NCI-H2029 (cell line): ENCODE data around the gene PSMD12.
"Not testable (repeated sequence)": the region's sequence is repeated elsewhere in the genome, so short reads cannot be mapped to it uniquely, and the experiment has no call there.

Experiments
- DNase-seq: peaks from one replicate; lab custom pipeline; 2025; lab: John Stamatoyannopoulos, UW

The PSMD12 gene

DNA sequence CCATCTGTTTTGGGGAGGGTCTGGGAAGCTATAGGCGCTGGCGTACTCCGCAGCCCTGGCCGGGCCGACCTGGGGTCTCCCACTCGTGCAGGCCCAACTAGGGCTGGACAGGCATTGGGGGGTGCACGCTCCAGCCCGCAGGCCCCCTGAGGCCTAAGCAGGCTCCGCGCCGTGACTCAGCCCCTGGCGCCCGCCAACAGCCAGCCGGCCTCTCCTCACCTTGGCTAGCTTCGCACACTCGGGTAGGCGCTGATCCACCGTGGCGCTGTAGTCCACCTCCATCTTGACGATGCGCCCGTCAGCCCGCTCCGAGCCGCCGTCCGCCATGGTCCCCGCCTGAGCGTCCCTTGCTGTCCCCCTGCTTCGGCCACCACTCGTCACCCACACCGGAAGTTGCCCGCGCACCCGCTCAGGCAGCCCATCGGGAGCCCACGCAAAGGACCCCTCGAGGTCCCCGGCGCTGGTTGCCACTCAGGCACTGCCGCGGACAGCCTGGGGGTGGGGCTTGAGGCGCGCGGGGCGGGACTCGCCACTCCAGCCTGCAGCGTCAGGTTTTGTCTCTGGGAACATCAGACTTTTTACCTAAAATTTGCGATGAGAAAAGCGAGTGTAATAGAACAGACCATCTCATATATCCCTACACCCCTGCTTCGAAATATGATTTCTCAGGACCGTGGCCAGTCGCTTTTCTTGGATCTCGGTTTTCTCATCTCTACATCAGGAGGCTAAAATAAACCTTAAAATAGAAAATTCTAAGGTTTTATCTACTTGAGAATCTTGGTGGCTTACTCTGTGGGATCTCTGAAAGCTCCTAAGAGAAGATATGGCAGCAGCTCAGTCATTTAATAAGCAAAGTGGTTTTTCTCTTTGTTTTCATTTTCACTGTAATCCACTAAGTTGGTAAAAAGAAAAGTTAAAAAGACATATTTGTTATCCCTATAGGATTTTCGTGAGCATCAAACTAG is at the start of gene PSMD12:
Gene PSMD12 (minus strand): TSS at position 385 of the 965 bp plus-strand sequence. CDS start 58 bp downstream, at position 327.
- DNase-seq = peak; percentile 69

DNA sequence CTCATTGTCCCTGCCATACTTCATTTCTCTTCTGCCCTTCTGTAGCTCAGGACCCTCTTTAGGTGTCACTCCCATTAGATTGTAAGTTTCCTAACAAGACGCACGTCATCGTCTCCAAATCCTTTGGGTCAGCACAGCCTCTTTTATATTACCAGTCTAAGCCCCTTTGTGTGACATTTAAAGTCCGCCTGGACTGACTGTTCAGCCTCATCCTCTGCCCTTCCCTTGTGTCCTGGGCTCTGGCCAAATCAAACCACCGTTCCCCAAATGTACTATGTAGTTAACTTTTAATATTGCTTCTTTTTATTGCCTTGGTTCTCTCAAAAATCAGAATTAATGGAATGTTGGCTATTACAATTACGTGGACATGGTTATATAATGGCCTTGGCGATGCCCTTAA is 48.9 kb upstream of the PSMD12 start:
- no peak for DNase-seq

DNA sequence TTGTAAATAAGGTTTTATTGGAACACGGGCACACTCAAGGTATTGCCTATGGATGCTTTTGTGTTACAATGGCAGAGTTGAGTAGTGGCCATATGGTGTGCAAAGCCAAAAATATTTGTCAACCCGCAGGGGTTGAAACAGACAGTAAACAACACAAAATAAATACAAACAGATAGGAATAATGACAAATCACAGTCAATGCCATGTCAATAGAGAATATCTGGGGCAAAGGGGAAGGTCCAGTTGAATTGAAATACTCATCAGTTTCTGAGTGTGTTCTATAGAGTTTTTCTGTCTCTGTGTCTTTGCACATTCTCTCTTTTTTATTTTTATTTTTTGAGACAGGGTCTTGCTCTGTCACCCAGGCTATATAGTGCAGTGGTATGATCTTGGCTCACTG is 48.2 kb upstream of the PSMD12 start:
- DNase-seq = no peak

DNA sequence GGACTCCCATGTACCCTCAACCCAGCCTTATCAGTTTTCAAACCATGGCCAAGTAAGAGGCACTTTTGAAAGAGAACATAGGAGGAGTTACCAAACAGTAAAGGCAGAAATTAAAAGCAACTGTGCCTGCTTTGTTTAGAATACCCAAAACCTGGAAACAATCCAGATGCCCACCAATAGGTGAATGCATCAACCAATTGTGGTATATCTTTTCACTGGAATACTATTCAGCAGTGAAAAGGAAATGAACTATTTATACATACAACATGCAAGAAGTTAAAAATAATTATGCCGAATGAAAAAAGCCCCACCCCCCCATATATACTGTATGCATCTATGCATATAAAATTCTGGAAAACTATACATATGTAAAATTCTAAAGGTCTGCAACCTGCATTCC is 47.8 kb upstream of the PSMD12 start:
- DNase-seq = no peak

DNA sequence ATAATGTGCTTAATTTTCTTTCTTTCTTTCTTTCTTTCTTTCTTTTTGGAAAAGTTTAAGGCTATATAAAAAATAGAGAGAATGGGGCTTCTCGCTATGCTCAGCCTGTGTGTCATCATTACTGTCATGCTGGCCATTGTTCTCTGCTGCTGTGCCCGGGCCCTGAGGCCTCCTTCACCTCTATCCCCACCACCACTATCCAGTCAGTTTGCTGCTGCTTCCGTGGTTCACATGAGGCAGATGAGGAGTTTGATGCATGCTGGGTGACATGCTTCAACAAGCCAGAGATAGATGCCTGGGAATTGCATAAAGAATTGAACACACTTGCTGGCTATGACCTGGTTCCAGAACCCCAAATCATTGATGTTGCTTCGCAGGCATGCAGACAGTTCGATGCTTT is 47.0 kb upstream of the PSMD12 start:
- no peak for DNase-seq

DNA sequence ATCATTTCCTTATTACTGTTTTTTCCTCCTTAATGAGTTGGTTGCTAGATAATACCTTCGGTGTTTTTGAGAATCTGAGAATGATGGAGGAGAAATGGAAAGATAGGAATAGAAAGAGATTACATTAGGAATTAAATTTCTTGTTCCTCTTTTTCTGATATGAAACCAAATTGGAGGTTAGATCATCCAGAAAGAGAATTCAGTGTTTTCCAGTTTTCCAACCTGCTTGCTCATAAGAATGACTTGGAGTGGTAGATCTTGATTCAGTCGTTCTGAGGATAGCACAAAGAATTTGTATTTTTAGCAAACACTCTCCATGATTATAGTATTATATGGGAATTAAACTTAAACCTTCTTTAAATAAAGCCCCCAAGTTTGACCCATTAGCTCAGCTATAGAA is 46.6 kb upstream of the PSMD12 start:
- no peak for DNase-seq

DNA sequence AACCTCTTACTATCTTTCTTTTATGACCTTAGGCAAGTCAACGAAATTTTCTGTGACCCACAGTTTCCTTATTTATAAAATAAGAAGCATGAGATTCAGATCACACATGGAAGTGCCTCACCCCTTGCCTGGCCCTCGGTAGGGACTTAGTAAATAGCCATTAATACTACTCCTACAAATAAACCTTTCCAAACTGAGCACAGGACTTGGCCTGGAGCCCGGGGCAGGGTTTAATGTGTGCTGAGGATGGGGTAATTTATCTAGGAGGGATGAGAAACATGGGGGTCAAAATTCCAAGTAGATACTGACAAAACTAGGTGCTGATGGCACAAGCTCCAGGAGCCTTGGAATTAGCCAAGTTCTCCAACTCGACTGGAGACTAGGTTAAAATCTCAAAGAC is 45.7 kb upstream of the PSMD12 start:
- no peak for DNase-seq

DNA sequence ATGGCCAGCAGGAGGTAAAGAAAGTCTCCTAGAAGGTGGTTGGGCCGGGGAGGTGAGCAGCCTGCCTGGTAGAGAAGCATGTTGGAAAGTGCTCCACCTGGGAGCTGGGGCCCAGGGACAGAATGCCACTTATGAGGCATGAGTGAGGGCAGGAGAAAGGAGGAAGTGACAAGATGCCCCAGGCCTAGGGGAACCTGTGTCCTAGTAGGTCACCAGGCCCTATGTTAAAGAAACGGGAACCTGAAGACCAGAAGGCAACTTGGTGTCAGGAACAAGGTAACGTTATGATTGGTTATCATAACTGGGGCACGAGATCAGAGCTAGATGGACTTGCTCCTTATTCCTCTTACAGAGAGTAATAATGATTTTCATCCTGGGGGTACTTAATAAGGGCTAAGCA is 45.0 kb upstream of the PSMD12 start:
- no peak for DNase-seq

DNA sequence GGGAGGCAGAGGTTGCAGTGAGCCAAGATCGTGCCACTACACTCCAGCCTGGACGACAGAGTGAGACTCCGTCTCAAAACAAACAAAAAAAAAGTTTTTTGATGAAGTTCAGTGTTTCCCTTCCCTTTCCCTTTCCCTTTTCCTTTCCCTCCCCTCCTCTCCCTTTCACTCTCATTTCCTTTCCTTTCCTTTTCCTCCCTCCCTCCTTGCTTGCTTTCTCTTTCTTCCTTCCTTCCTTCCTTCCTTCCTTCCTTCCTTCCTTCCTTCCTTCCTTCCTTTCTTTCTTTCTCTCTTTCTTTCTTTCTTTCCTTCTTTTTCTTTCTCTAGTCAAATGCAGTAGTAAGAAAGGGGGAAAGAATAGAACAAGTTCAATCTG is 42.1 kb upstream of the PSMD12 start:
- DNase-seq = not testable (repeated sequence)

DNA sequence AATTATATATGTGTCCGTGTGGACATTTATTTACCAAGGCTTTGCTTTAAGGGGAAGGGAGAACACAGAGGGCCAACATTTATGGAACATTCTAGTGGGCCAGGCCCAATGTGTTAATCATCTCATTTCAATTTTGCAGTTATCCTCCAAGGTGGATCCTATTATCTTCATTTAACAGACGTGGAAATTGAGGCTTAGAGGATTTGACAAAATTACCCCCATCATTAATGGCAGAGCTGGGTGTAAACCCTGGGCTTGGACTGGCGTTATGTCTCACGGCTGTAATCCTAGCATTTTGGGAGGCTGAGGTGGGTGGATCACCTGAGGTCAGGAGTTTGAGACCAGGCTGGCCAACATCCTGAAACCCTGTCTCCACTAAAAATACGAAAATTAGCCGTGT is 37.1 kb upstream of the PSMD12 start:
- DNase-seq = no peak

DNA sequence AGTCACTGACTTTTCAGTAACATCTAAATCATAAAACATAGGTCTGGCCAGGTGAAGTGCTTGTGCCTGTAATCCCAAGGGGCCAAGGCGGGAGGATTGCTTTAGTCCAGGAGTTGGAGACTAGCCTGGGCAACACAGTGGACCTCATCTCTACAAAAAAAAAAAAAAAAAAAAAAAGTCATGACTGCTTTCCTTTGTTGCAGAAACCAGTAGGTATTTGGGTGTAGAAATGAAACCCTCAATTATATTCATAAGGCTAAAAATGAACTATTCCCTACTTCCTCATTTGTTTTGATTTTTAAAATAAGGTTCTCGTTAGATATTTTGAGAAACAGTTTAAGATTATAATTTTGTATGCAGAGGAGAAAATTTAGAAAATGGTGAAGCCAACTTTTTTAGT is 36.7 kb upstream of the PSMD12 start:
- no peak for DNase-seq

DNA sequence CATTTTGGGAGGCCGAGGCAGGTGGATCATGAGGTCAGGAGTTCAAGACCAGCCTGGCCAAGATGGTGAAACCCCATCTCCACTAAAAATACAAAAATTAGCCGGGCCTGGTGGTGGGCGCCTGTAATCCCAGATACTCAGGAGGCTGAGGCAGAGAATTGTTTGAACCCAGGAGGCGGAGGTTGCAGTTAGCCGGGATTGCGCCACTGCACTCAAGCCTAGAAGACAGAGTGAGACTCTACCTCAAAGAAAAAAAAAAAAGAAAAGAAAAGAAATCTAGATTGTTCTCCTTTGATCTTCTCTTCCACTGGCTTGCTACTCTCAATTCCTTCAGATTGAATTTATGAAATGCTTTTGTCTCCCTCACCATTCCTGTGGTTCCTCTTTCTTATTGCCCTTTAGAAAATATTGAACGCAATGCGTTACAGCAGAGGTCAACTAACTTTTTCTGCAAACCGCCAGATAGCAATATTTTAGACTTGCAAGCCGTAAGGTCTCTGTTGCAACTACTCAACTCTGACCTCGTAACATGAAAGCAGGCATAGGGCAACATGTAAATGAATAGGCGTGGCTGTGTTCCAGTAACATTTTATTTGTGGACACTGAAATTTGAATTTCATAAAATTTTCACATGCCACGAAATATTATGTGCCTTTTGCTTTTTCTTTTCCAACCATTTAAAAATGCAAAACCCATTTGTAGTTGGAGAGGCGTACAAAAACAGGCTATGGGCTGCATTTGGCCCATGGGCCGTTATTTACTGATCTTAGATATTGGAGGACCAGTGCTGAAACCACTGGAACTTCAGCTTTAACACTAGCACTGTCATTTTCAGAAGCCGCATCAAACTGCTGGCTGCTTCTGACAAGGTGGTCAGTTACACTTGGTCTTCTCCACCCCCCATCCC is 35.5 kb upstream of the PSMD12 start:
- no peak for DNase-seq

DNA sequence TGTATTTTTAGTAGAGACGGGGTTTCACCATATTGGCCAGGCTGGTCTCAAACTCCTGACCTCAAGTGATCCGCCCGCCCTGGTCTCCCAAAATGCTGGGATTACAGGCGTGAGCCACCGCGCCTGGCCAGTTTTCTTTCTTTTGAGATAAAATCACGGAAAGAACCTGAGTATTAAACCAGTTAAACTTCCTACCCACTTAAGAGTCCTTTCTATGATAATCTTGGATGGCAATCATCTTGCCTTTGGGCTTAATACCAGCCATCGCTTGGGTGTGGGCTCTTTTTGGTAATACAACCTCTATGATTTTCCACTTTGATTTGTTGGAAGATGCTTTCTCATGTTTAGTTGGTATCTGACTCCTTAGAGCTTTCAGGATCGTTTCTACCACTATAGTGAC is 34.7 kb upstream of the PSMD12 start:
- DNase-seq = no peak

DNA sequence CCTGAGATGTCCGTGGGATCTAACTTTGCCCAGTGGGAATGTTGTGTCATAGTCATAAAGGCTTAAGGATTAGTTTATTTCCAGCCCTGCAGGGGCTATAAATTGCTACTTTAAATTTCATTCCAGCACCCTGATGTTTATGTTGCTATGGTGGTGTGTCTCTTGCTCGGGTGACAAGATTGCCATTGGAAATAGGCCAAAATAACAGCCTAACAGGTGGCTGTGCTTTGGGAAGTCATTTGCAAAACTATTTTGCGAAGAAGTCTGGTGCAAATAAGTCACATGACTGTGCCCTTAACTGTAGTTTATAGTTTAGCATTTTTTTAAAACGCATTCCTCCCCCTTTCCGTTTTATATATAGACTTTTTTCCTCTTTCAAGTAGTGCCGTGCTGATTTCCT is 33.8 kb upstream of the PSMD12 start:
- DNase-seq = no peak

DNA sequence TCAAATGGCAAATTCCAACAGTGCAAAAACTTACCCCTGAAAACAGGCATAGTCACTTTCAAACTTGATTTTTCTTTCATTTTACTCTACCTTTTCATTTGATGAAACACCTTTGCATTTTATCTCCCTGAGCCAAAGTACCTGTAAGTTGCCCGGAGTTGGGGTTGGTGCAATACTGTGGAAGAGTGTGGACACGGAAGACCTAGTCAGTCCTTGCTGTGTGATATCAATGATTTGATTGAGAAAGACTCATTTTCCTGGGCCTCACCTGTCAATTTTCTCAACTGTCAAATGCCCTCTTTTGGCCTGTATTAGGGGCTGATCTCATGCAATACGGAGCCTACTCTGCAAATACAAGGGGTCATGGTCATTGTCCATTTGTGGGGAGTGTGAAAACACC is 33.3 kb upstream of the PSMD12 start:
- no peak for DNase-seq

DNA sequence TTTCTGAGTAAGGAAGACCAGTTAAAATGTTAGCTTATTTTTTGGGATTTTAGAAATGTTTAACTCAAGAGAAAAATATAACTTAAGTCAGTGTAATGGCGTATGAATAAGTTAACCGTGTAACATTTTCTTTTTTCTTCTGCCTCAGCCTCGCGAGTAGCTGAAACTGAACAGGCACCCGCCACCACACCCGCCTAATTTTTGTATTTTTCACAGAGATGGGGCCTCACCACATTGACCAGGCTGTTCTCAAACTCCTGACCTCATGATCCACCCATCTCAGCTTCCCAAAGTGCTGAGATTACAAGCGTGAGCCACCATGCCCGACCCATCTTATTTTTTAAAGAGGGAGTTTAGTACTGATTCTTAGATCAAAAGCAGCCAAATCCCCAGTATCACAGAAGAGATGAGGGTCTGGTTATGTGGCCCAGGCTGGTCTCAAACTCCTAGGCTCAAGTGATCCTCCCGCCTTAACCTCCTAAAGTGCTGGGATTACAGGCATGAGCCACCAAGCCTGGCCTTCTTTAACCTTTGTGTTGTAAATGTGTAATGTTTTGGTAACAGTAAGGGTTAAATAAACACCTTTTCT is 27.5 kb upstream of the PSMD12 start:
- DNase-seq = no peak

DNA sequence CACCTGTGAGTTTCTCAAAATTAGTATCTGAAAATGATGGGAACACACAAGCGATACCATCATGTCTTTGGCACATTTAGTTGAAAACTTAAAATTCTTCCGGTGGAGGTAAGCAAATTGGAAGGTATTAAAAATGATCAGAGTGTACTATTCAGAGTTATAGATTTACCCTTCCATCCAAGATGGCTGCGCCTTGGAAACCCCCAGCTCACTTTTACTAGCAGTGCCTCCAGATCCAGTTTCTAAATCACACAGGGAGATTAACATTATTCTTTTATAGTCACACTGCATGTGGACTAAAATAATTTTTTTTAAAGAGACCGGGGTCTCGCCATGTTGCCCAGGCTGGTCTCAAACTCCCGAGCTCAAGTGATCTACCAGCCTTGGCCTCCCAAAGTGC is 25.7 kb upstream of the PSMD12 start:
- no peak for DNase-seq

DNA sequence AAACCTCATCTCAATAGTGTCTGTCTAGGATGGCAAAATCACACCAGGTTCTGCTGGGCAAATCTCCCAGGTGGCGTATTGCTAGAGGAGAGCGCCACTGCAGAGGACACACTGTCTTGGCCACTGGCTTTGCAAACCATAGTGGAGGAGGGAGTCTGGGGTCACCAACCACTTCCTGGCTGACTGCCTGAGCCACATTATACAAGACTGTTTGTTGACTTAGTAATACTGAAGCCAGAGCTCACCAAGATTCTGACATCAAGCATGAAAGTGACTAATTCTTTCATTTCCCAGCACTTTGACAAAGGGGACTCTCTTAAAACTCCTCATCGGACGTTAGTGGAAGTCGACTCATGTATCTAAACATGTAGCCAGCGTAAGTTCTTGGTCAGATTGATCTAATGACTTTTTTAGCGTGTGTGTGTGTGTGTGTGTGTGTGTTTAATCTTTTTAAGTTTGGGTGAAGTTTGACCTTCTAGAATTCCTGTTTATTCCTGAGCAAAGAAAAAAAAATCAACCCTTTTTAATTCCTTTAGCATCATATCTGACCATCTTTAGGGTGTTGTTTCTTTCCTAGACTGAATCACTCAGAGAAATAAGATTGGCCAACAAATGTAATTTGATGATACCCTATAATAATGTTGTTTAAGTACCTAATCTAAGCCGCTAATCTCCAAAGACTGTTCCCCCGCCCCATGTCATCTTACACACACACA is 24.4 kb upstream of the PSMD12 start:
- DNase-seq = peak; percentile 66

DNA sequence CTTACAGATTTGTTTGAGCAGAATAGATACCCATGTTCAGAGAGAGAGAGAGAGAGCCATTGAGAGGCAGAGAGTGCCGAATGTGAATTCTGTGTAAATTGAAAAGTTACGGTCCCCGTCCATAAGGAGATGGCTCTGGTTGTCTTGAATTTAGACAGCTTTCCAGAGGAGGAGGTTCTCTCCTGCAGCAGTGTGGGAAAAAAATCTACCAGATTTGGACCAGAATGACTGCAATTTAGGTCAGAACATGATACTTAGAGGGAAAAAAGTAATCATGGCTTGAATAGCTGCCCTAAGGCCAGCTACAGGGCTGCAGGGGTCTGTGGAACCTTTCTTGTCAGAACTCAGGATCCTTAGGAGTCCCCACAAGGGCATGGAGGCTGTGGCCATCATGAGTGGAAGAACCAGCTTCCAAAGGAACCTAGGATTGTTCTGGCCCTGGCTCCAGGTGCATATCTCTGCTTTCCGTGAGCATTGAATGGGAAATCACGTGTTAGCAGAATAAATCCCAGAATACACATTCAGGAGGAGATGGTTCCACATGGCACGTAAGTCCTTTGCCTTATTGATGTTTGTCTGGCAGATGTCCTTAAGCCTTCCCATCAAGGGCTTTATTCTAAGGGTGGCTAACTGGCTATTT is 23.7 kb upstream of the PSMD12 start:
- DNase-seq = no peak

DNA sequence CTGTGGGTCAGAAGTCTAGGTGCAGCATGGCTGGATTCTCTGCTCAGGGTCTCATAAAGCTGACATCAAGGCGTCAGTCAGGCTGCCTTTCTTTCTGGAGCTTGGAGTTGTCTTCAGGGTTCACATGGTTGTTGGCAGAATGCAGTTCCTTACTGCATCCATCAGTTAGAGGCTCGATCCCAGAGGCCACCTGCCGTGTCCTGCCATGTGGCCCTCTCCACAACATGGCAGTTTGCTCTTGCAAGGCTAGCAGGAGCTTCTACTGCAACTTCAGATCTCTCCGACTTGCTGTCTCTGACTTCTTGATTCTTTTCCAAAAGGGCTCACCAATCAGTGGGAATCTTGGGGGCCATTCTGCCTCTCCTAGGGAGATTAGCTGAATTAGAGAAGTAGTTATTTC is 22.6 kb upstream of the PSMD12 start:
- DNase-seq = no peak

DNA sequence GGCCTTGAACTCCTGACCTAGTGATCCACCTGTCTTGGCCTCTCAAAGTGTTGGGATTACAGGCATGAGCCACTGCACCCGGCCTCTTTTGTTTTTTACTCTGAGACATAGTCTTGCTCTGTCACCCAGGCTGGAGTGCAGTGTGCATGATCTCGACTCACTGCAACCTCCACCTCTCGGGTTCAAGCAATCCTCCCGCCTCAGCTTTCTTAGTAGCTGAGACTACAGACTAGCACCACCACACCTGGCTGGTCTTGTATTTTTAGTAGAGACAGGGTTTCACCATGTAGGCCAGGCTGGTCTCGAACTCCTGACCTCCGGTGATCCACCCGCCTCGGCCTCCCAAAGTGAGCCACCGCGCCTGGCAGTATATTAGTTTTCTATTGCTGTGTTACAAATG is 22.2 kb upstream of the PSMD12 start:
- DNase-seq = not testable (repeated sequence)
